Body of pancreas (tissue), 4 donors: ENCODE data around the gene ATP2B1.

Experiments
- POLR2A ChIP-seq, 3 donors: fragments of 450-650 bp; IDR thresholded peaks; one replicate each; pipeline ENCODE4 v1.6.1; 2016; ENCODE audit warnings: antibody characterized with exemption in 3 of 3, mild to moderate bottlenecking in 2 of 3
- TF ChIP-seq, protein P1 (sequence below), 7 experiments: fragments of 450-650 bp in 4 of 7; fragments of 200-600 bp in 3 of 7; sonication (generic) in 3 of 7; IDR thresholded peaks; one replicate each; pipeline ENCODE4 v1.5.1; 2016 to 2019; ENCODE audit warnings: antibody characterized with exemption in 7 of 7

DNA sequence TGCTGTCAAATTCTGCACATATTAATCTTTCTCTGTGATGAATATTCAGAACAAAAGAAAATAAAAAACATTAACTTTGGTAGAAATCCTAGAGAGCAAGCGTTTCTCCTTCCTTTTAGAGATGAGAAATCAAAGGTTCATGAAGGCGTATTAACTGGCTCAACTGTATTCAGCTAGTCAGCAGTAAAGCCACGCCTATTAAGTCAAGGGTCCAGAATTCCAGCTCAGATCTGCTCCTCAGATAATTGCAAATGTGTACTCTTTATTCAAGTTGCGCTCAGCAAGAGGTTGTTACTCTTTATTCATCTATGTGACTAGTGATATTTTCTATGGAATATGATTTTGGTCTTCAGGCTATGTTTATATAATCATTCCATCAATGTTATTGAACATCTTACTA lies 169.7 kb downstream of the ATP2B1 start:
- TF ChIP-seq, protein P1, sequence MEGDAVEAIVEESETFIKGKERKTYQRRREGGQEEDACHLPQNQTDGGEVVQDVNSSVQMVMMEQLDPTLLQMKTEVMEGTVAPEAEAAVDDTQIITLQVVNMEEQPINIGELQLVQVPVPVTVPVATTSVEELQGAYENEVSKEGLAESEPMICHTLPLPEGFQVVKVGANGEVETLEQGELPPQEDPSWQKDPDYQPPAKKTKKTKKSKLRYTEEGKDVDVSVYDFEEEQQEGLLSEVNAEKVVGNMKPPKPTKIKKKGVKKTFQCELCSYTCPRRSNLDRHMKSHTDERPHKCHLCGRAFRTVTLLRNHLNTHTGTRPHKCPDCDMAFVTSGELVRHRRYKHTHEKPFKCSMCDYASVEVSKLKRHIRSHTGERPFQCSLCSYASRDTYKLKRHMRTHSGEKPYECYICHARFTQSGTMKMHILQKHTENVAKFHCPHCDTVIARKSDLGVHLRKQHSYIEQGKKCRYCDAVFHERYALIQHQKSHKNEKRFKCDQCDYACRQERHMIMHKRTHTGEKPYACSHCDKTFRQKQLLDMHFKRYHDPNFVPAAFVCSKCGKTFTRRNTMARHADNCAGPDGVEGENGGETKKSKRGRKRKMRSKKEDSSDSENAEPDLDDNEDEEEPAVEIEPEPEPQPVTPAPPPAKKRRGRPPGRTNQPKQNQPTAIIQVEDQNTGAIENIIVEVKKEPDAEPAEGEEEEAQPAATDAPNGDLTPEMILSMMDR (IDR thresholded peaks at IDR 0.05), result no peak
- no peak for TF ChIP-seq POLR2A (IDR thresholded peaks at IDR 0.05)
